ENCODE results near the gene SLITRK2.

DNA sequence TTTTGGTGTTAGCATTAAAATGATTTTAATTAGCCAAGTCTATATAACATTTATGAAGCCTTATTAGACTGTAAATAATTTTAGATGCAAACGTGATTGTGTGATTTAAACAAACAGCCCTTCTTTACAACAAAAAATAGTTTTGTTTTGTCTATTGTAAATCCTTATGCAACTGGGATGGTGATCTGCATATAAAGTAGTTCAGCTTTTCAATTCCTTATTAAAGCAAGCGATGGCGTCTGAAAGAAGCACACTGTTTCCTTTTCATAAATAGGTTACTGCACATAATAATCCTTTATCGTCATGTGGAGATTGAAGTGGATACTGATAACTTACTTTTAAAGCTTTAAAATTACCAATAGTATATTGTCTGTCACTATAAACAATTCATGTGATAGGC, 8.8 kb downstream of the SLITRK2 start:
- TF ChIP-seq POLR2A (IDR thresholded peaks at IDR 0.05; ENCODE audit: low read depth, low read length) (no peak), POLR2AphosphoS5 (IDR thresholded peaks at IDR 0.05; ENCODE audit: low read depth, low read length) (no peak), TAF1 (IDR thresholded peaks at IDR 0.05; ENCODE audit: borderline replicate concordance, low read depth, low read length) (no peak)

Measured in GM12892 (cell line).